ENCODE results near the gene SOX13. TPM values are rescaled to one million over a fixed set of nuclear protein-coding genes. Genes with fewer than 3 reads are reported as not detected.
"Not testable (repeated sequence)": the region's sequence is repeated elsewhere in the genome, so short reads cannot be mapped to it uniquely, and the experiment has no call there.

SOX13 gene
- total RNA-seq, 1 experiment from 2014 or later, result 171 TPM

- Mint-ChIP-seq H3K27me3 (ENCODE audit: low read depth) (no peaks in the 10 kb centered on the region), H3K27ac (peak overlapping the region; percentile 90), H3K9me3 (no peaks in the 10 kb centered on the region), H3K36me3 (peaks cover 2% of the 10 kb centered on the region; the same call in 1 of the 2 replicates), H3K4me3 (no peak overlapping the region), H3K4me1 (peaks cover 97% of the 10 kb centered on the region)
- DNase-seq (ENCODE audit: low spot score), result no peak
- ChIA-PET CTCF (interaction anchor here (0.7 to 2.8 kb wide), 7 partner anchors 9 to 218 kb away, joined by 3 to 14 read pairs (median 8); no protein-coding TSS in a partner anchor), POLR2A (interaction anchor here (0.6 to 1.6 kb wide), 4 partner anchors 9 to 156 kb away, joined by 3 to 6 read pairs (median 4); partner anchors contain the start of gene SOX13)
- no peak for ATAC-seq
- TF ChIP-seq PREB (CRISPR knock-in tag; IDR thresholded peaks at IDR 0.05; ENCODE audit: borderline replicate concordance) (no peak), PRRX2 (CRISPR knock-in tag; IDR thresholded peaks at IDR 0.05) (no peak), ZNF281 (CRISPR knock-in tag; IDR thresholded peaks at IDR 0.05) (no peak)
Observed at GRCh38 chr1:204089044-204089751, 16.3 kb downstream of the SOX13 start.

GRCh38 chr1:204090132-204090531 lies 17.2 kb downstream of the SOX13 start:
- H3K4me3 Mint-ChIP-seq; DNase-seq (ENCODE audit: low spot score); ATAC-seq; POLR2A ChIA-PET; H3K27me3 Mint-ChIP-seq (ENCODE audit: low read depth); H3K9me3 Mint-ChIP-seq; H3K36me3 Mint-ChIP-seq: not testable (repeated sequence)
- H3K4me1 Mint-ChIP-seq, result peaks cover 97% of the 10 kb centered on the region
- CTCF ChIA-PET, result interaction anchor here (0.9 to 2.8 kb wide), 4 partner anchors 10 to 219 kb away, joined by 3 to 14 read pairs (median 10); no protein-coding TSS in a partner anchor
- peak overlapping the region; percentile 63 for H3K27ac Mint-ChIP-seq

- no peaks in the 10 kb centered on the region for H3K27me3 Mint-ChIP-seq (ENCODE audit: low read depth)
- peaks cover 97% of the 10 kb centered on the region for H3K4me1 Mint-ChIP-seq
- CTCF ChIA-PET, result interaction anchor here (0.7 to 2.8 kb wide), 4 partner anchors 11 to 220 kb away, joined by 3 to 14 read pairs (median 6); no protein-coding TSS in a partner anchor
- ATAC-seq, result no peak
- no peaks in the 10 kb centered on the region; the same call in 1 of the 2 replicates for H3K36me3 Mint-ChIP-seq
- peak overlapping the region; percentile 79 for H3K27ac Mint-ChIP-seq
- DNase-seq (ENCODE audit: low spot score), result no peak
- no peak overlapping the region for H3K4me3 Mint-ChIP-seq
- POLR2A ChIA-PET, result interaction anchor here (0.6 kb wide), 1 partner anchor 12 kb away, joined by 3 read pairs; no protein-coding TSS in a partner anchor
- H3K9me3 Mint-ChIP-seq, result no peaks in the 10 kb centered on the region
- TF ChIP-seq ZNF532 (CRISPR knock-in tag; IDR thresholded peaks at IDR 0.05; ENCODE audit: borderline replicate concordance) (no peak), STAT6 (CRISPR knock-in tag; conservative IDR thresholded peaks at IDR 0.05; ENCODE audit: low read depth) (no peak), HMGA2 (CRISPR knock-in tag; IDR thresholded peaks at IDR 0.05) (no peak), AFF4 (CRISPR knock-in tag; IDR thresholded peaks at IDR 0.05; ENCODE audit: borderline replicate concordance) (no peak), E2F1 (CRISPR knock-in tag; IDR thresholded peaks at IDR 0.05) (no peak), ZMAT4 (CRISPR knock-in tag; IDR thresholded peaks at IDR 0.05) (no peak), CREB1 (CRISPR knock-in tag; IDR thresholded peaks at IDR 0.05) (no peak), SOX15 (CRISPR knock-in tag; IDR thresholded peaks at IDR 0.05) (no peak)
Observed at GRCh38 chr1:204091066-204091465, 18.2 kb downstream of the SOX13 start.

Data from WTC11 (cell line).